HG02870 (cell line): Measurements from ENCODE around the gene SPHK2.
"Not testable (repeated sequence)": the region's sequence is repeated elsewhere in the genome, so short reads cannot be mapped to it uniquely, and the experiment has no call there.

ENCODE experiments used
- ATAC-seq: cut with Tn5 transposase; IDR thresholded peaks from one replicate; pipeline ENCODE4 v1.9.1; 2021; ENCODE audit warnings: mild to moderate bottlenecking, moderate library complexity; ENCODE audit not compliant: unreplicated experiment

The SPHK2 gene

GRCh38 chr19:48656840-48657474, 37.7 kb downstream of the SPHK2 start:
- no peak for ATAC-seq

- ATAC-seq: not testable (repeated sequence)
These were observed 38.5 kb downstream of the SPHK2 start for GRCh38 chr19:48657828-48658227.

DNA sequence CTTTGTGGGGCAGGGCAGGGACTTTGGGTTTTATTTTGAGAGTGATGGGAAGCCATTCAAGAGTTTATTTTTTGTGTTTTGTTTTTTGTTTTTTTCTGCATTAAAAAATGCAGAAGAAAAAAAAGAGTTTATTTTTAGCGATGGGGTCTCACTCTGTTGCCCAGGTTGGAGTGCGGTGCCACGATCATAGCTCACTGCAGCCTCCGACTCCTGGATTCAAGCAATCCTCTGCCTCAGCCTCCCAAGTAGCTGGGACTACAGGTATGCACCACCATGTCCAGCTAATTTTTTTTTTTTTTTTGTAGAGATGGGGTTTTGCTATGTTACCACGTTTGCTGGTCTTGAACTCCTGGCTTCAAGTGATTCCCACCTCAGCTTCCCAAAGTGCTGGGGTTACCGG, 39.2 kb downstream of the SPHK2 start:
- ATAC-seq: no peak

- ATAC-seq: no peak
These were observed 40.5 kb downstream of the SPHK2 start for GRCh38 chr19:48659768-48660167.

- peak; percentile 82 for ATAC-seq
These were observed 41.8 kb downstream of the SPHK2 start for GRCh38 chr19:48660852-48661710.

DNA sequence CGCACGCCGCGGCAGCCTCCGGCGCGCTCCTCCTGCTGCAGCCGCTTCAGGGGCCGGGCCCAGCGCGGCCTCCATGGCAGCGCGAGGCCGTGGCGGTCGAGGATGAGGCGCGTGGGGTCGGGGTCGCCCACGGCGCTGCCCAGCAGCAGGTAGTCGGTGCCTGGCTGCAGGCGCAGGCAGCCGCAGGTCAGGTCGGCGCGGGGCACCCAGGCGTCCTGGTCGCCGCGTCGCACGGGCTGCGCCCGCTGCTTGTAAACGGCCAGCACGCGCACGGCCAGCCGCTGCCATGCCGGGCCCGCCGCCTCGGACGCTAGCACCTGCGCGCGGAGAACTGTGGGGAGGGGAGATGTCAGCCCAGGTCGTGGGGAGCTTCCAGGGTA, 42.4 kb downstream of the SPHK2 start:
- no peak for ATAC-seq

- ATAC-seq: no peak
These were observed 44.4 kb downstream of the SPHK2 start for GRCh38 chr19:48663667-48664066.

GRCh38 chr19:48664476-48664875, 45.2 kb downstream of the SPHK2 start:
- no peak for ATAC-seq

DNA sequence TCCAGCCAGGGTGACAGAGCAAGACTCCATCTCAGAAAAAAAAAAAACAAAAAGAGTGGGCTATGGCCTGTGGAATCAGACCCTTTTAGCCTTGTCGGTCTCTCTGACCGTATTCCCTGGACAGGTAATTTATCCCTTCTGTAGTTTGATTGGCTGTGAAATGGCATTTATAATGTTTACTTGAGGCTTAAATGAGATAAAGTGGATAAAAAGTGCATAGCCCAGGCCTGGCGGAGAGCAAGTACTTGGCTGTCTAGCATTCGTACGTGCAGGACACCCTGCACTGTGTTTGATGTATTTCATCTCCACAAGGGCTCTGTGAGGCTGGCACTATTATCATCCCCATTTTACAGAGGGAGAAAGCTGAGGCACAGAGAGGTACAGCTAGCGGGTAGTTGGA, 46.5 kb downstream of the SPHK2 start:
- no peak for ATAC-seq

DNA sequence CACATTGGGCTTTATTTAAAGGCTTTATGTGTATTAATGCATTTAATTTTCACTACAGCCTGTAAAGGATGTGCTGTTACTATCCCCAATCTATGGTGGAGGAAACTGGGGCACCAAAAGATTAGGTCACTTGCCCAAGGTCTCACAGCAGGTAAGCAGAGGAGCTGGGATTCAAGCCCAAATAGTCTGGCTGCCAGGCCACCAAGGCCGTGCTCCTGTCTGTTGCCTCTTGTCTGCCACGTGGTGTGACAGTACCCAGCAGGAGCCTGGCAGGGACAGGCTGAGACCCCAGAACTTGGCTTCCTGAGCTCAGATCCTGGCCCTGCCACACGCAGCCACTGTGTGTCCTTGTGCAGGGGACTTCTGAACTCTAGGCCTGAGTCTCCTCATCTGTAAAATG, 49.0 kb downstream of the SPHK2 start:
- no peak for ATAC-seq

GRCh38 chr19:48668761-48669160, 49.5 kb downstream of the SPHK2 start:
- ATAC-seq: no peak

- no peak for ATAC-seq
These were observed 50.8 kb downstream of the SPHK2 start for GRCh38 chr19:48669903-48670668.

DNA sequence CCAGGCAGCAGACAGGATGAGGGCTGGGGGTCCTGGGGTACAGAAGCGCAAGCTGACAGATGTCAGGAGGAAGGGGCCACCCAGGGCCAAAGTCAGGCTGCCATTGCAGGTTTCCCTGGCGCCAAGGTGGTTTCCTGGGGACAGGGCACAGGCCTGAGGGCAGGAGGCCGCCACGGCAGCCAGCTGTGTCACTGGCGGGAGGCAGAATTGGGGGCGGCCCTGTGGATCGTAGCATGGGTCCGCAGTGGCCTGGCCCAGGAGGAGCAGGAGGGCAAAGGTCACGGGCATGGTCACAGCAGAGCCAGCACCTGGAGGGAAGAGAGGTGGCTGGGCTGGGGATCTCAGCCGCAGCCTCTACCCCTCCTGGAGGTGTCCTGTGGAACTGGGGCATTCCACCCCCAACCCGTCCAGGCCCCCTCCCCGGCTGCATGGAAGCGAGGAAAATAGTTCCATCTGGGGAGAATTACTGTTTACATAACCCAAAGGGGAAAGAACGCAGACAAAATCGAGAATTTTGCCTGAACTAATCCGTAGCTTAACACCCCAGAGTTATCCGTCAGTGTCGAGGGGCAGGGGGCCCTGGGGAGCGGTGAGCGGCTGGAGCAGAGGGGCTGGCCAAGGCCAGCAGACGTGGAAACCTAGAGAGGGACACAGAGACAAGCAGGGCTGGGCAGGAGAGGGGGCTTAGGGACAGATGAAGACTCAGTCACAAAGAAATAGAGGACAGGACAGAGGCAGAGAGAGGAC, 51.6 kb downstream of the SPHK2 start:
- ATAC-seq: no peak

GRCh38 chr19:48671446-48671995, 52.2 kb downstream of the SPHK2 start:
- ATAC-seq: no peak

- ATAC-seq: no peak
These were observed 53.7 kb downstream of the SPHK2 start, which contains the start of gene NTN5 for GRCh38 chr19:48672994-48673393. TSS of gene NTN5 (minus strand) at chr19:48673017. CDS start at chr19:48670986, 2,031 bp downstream.

- no peak for ATAC-seq
These were observed 54.3 kb downstream of the SPHK2 start for GRCh38 chr19:48673436-48674100.

DNA sequence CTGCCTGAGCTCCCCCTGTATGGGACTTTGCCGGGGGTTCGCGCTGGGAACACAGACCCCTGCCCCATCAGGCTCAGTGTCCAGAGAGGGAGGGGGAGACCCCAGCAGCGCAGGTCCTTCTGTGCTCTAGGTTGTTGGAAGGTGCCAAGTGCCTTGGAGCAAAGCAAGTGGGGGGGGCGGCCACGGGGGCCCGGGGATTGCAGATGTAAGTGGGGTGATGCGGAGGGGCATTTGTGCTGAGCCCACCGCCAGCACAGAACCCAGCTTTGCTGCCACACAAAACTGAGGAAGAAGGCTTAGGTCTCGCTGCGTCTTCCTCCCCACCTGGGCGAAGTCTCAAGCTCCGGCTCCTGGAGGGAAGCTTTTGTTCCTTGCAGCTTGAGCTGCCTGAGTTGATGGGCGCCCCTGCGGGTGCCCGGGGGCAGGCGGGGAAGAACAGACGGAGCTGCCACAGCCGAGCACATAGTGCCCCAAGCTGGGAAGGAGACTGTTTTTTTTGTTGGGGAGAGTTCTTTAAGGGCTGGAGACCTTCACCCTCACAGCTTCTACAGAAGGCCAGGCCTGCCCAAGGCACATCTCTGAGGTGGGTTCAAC, 55.0 kb downstream of the SPHK2 start:
- no peak for ATAC-seq

DNA sequence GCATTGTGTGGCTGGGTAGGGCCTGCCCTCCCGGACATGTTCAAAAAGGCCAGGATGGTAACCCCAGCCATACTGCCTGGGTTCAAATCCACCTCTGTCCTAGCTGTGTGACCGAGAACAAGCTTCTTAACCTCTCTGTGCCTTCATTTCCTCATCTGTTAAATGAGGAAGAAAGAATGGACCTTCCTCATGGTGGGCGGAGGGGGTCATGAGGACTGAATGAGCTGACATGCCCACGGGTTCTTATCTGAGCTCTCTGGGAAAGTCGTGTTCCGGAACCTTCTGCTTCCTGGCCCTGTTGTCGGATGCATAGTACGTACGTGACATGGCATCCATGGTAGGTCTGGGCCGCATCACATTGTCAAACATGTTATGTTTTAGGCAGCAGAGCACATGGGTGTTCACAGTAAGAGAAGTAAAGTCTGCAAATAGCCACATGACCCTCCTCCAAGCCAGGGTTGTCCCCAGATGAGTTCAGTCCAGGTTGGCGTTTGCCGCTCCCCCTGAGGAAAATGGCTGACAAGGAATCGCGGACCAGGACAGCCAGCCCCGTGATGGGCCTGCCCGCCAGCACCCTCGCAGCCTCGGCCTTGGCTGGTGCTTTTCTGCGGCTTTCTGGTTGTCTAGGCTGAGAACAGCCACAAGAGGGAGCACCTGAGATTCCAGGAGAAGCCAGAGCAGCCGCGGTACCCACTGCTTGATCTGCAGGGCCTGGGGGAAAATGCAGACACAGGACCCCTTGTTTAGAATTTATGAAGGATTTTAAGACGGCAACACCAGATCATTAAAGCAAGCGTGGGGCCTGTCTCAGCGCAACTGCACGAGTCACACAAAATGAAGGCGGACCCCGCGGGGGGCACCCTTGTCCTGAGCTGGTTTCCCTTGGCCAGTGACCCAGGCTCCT, 55.9 kb downstream of the SPHK2 start:
- ATAC-seq: no peak

- no peak for ATAC-seq
These were observed 57.2 kb downstream of the SPHK2 start for GRCh38 chr19:48676487-48676886.
